Anterior cingulate cortex (tissue), 58 donors: ENCODE data around the gene IRF2BP1.
"Not testable (repeated sequence)": the region's sequence is repeated elsewhere in the genome, so short reads cannot be mapped to it uniquely, and the experiment has no call there.

Experiments used
- DNase-seq, 58 donors: peaks; one replicate each; lab custom pipeline; 2025; lab: John Stamatoyannopoulos, UW

Gene IRF2BP1

GRCh38 chr19:45902651-45903625 lies 17.0 kb upstream of the IRF2BP1 start:
- DNase-seq = peak; percentile 75 to 99 (median 96)

GRCh38 chr19:45901912-45902650 lies 16.1 kb upstream of the IRF2BP1 start, which contains the start of gene MYPOP:
TSS of gene MYPOP (minus strand) at chr19:45902613. CDS start at chr19:45901773, 840 bp downstream.
- peak in 1 of 58 donors; percentile 42 for DNase-seq

- peak in 3 of 58 donors; percentile 5 to 15 (median 12) for DNase-seq
These were observed 15.5 kb upstream of the IRF2BP1 start for GRCh38 chr19:45901432-45901911.

- no peak for DNase-seq
These were observed 14.9 kb upstream of the IRF2BP1 start for GRCh38 chr19:45900738-45901431.

- DNase-seq = no peak
These were observed 14.1 kb upstream of the IRF2BP1 start for GRCh38 chr19:45899919-45900589.

GRCh38 chr19:45899253-45899652 lies 13.3 kb upstream of the IRF2BP1 start:
- no peak for DNase-seq

- DNase-seq = no peak
These were observed 11.4 kb upstream of the IRF2BP1 start for GRCh38 chr19:45897261-45897812.

- DNase-seq = not testable (repeated sequence)
These were observed 10.2 kb upstream of the IRF2BP1 start for GRCh38 chr19:45895983-45896599.

- peak in 1 of 58 donors; percentile 11 for DNase-seq
These were observed 9.6 kb upstream of the IRF2BP1 start for GRCh38 chr19:45895519-45895972.

GRCh38 chr19:45890877-45891276 lies 4.9 kb upstream of the IRF2BP1 start:
- no peak for DNase-seq

GRCh38 chr19:45889210-45889885 lies 3.4 kb upstream of the IRF2BP1 start:
- DNase-seq = no peak

- DNase-seq = no peak
These were observed 1.3 kb upstream of the IRF2BP1 start for GRCh38 chr19:45887200-45887710.

- peak; percentile 57 to 93 (median 87) for DNase-seq
These were observed 672 bp upstream of the IRF2BP1 start for GRCh38 chr19:45886427-45887199.

GRCh38 chr19:45884682-45885555 lies 1.0 kb downstream of the IRF2BP1 start:
- DNase-seq = peak in 5 of 58 donors; percentile 6 to 32 (median 18)

- DNase-seq = no peak
These were observed 1.9 kb downstream of the IRF2BP1 start for GRCh38 chr19:45883881-45884681.

- no peak for DNase-seq
These were observed 2.4 kb downstream of the IRF2BP1 start for GRCh38 chr19:45883586-45883880.
